Ishikawa (cell line): Measurements from ENCODE around the gene FBXO36.

Experiments
- CEBPB ChIP-seq: IDR thresholded peaks from 2 replicates; pipeline ENCODE4 v1.6.1; 2012
- CREB1 ChIP-seq: IDR thresholded peaks from 2 replicates; pipeline ENCODE4 v1.6.1; 2012; ENCODE audit warnings: low read depth
- EGR1 ChIP-seq: IDR thresholded peaks from 2 replicates; pipeline ENCODE4 v1.6.1; 2012
- EP300 ChIP-seq: IDR thresholded peaks from 2 replicates; pipeline ENCODE4 v1.6.1; 2012; ENCODE audit warnings: borderline replicate concordance
- FOXM1 ChIP-seq: IDR thresholded peaks from 2 replicates; pipeline ENCODE4 v1.6.1; 2012; ENCODE audit warnings: low read depth, borderline replicate concordance
- NFIC ChIP-seq: IDR thresholded peaks from 2 replicates; pipeline ENCODE4 v1.6.1; 2012
- RAD21 ChIP-seq: IDR thresholded peaks from 2 replicates; pipeline ENCODE4 v1.6.1; 2012; ENCODE audit warnings: low read depth
- TAF1 ChIP-seq: IDR thresholded peaks from 2 replicates; pipeline ENCODE4 v1.6.1; 2012; ENCODE audit warnings: low read depth, mild to moderate bottlenecking
- TCF12 ChIP-seq: IDR thresholded peaks from 2 replicates; pipeline ENCODE4 v1.6.1; 2012; ENCODE audit warnings: low read depth
- TEAD4 ChIP-seq: IDR thresholded peaks from 2 replicates; pipeline ENCODE4 v1.6.1; 2012
- YY1 ChIP-seq: IDR thresholded peaks from 2 replicates; pipeline ENCODE4 v1.6.1; 2012; ENCODE audit warnings: low read depth
- ZBTB7A ChIP-seq: IDR thresholded peaks from 2 replicates; pipeline ENCODE4 v1.6.1; 2012; ENCODE audit warnings: low read depth
- TF ChIP-seq, protein P1 (sequence below): IDR thresholded peaks from 2 replicates; pipeline ENCODE4 v1.6.1; 2012; ENCODE audit warnings: low read depth, mild to moderate bottlenecking
- TF ChIP-seq, protein P2 (sequence below): IDR thresholded peaks from 2 replicates; pipeline ENCODE4 v1.6.1; 2012
- TF ChIP-seq, protein P3 (sequence below): IDR thresholded peaks from 2 replicates; pipeline ENCODE4 v1.6.1; 2012

The FBXO36 gene

DNA sequence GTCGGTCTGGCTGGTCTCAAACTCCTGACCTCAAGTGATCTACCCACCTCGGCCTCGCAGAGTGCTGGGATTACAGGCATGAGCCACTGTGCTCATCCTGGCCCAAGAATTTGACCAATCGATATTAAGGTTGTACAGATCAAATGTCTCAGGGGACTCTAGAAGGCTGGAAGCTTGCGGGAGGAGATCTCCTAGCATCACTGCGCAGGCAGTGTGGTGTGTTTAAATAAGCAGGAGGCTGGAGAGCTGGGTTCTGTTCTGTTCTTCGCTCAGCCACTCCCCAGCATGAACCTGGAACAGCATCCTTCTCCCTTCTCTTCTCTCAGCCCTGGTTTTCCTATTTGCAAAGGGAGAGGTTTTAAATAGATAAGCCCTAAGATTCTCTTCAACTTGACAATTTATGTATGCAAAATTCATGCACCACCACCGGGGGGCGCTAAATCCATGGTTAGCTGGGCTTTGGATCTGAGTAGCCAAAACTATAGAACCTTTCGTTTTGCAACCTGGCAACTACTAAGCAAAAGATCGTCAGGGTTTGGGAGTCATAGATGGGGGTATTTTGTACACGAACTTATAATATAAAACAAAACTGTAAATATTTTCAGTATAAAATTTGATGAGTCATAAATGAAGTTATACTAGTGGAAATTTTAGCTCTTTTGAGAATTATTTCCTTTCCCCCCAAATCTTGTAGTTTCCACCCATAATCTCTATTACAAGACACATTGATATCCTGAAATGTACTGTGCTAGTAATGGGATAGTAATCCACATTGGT lies 85.8 kb downstream of the FBXO36 start:
- no peak for TF ChIP-seq EGR1
- TF ChIP-seq RAD21 = peak; percentile 82
- TF ChIP-seq, protein P1, sequence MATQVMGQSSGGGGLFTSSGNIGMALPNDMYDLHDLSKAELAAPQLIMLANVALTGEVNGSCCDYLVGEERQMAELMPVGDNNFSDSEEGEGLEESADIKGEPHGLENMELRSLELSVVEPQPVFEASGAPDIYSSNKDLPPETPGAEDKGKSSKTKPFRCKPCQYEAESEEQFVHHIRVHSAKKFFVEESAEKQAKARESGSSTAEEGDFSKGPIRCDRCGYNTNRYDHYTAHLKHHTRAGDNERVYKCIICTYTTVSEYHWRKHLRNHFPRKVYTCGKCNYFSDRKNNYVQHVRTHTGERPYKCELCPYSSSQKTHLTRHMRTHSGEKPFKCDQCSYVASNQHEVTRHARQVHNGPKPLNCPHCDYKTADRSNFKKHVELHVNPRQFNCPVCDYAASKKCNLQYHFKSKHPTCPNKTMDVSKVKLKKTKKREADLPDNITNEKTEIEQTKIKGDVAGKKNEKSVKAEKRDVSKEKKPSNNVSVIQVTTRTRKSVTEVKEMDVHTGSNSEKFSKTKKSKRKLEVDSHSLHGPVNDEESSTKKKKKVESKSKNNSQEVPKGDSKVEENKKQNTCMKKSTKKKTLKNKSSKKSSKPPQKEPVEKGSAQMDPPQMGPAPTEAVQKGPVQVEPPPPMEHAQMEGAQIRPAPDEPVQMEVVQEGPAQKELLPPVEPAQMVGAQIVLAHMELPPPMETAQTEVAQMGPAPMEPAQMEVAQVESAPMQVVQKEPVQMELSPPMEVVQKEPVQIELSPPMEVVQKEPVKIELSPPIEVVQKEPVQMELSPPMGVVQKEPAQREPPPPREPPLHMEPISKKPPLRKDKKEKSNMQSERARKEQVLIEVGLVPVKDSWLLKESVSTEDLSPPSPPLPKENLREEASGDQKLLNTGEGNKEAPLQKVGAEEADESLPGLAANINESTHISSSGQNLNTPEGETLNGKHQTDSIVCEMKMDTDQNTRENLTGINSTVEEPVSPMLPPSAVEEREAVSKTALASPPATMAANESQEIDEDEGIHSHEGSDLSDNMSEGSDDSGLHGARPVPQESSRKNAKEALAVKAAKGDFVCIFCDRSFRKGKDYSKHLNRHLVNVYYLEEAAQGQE = no peak

DNA sequence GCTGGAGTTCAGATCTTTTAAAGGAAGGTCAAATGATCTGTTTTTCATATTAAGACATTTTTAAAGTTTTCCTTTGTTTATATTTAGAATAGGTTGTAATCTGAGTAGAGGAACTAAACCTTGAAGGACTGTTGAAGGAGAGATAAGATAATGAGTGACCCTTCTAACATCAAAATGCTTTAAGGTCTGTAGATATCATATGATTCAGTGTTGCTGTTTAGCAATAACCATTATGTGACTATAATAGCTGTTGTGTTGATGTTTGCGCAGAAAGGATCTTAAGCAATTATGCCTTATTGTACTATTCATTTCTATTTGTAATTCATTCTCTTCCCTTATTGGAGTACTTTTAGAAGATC lies 86.4 kb downstream of the FBXO36 start:
- no peak for TF ChIP-seq EGR1
- no peak for TF ChIP-seq TEAD4
- no peak for TF ChIP-seq ZBTB7A
- TF ChIP-seq CREB1 = no peak

DNA sequence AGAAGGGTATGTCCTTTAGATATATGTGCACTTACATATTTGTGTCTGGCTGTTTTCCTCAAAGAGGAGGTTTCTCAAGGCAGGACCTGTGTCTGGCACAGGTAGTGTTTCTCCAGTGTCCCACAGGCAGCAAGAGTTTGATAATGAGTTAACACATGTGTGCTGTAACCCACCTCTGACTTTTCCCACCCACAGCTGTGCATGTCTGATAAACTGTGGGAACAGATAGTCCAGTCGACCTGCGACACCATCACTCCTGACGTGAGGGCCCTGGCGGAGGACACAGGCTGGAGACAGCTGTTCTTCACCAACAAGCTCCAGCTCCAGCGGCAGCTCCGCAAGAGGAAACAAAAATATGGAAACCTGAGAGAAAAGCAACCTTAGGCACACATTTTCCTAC lies 88.2 kb downstream of the FBXO36 start:
- TF ChIP-seq RAD21 (no peak), CEBPB (no peak), EP300 (no peak), YY1 (no peak), NFIC (no peak), TAF1 (no peak), EGR1 (no peak), TCF12 (no peak), TEAD4 (no peak), ZBTB7A (no peak), CREB1 (no peak), FOXM1 (no peak)
- TF ChIP-seq, protein P2, sequence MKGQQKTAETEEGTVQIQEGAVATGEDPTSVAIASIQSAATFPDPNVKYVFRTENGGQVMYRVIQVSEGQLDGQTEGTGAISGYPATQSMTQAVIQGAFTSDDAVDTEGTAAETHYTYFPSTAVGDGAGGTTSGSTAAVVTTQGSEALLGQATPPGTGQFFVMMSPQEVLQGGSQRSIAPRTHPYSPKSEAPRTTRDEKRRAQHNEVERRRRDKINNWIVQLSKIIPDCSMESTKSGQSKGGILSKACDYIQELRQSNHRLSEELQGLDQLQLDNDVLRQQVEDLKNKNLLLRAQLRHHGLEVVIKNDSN = no peak
- TF ChIP-seq, protein P3, sequence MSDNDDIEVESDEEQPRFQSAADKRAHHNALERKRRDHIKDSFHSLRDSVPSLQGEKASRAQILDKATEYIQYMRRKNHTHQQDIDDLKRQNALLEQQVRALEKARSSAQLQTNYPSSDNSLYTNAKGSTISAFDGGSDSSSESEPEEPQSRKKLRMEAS = no peak
- TF ChIP-seq, protein P1 = no peak

DNA sequence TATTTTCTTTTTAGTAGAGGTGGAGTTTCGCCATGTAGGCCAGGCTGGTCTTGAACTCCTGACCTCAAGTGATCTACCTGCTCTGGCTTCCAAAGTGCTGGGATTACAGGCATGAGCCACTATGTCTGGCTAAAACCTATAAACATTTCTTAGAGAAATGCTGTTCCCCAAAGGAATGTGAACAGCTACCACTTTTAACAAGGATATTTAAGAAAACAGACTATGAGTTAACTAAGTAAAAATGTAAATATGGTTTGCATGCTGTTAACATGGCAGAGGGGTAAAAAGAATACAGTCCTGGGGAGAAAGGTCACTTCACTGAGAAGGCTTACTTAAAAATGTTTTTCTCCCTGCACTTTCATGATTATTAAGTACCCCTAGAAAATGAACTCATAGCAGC lies 89.3 kb downstream of the FBXO36 start:
- TF ChIP-seq TAF1 = no peak
- TF ChIP-seq TEAD4 = no peak
- no peak for TF ChIP-seq ZBTB7A
- no peak for TF ChIP-seq YY1
- TF ChIP-seq, protein P3 = no peak
- TF ChIP-seq, protein P1 = no peak
- no peak for TF ChIP-seq TCF12
- TF ChIP-seq CEBPB = no peak
- TF ChIP-seq CREB1 = no peak
- TF ChIP-seq NFIC = no peak
- TF ChIP-seq, protein P2 = no peak
- TF ChIP-seq FOXM1 = no peak
- no peak for TF ChIP-seq EGR1
- TF ChIP-seq EP300 = no peak
- no peak for TF ChIP-seq RAD21
